T47D (cell line): ENCODE data around the gene UBA5.
A peak's percentile ranks its signal among the peaks of the same experiment; 100 is the strongest.

Source experiments
- DNase-seq, 2 experiments: peaks; one replicate each; pipeline versions ENCODE4 v3.0.0 to v3.0.0-alpha.2; 2011 to 2012; ENCODE audit warnings: low read depth in 1 of 2, low spot score in 1 of 2
- JUND ChIP-seq: IDR thresholded peaks from 2 replicates; pipeline ENCODE4 v1.6.1; 2012; ENCODE audit warnings: low read depth
- in situ Hi-C: cut with HindIII; loops from 2 replicates; pipeline ENCODE4 v1.10.0; 2016; ENCODE audit warnings: low sequenced_read_pairs, low pct_unique_long_range_greater_than_20kb

The UBA5 gene

DNA sequence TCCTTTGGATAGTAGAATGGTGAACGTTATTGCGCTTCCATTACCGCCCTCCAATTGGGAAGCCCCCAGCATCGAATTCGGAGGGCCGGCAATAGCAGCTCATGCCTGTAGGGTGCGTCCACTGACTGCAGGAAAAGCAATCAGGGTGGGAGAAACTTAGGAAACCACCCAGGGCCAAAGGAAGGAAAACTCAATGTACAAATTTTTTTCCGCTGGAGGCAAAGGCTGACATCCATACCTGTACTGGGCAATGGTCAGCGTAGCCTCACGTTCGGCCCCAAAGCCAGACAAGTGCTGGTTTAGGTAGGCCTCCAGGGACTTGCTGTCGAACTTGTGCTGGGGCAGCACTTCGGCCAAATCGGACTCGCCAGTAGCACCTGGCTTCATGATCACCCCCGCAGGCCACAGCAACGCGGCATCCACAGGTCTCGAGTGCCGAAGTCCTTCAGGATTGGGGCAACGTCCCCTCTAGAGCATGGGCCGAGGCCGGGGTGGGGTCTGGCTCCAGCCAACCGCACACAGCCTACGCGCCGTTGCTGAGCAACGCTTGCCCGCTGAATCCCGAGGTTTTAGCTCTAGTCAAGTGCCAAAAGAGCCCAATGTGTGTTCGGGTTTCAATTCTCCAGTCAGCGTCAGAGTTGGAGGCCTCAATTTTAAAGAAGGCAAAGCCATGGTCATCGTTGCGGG, 621 bp upstream of the UBA5 start, which contains the start of gene ACAD11:
TSS of gene ACAD11 (minus strand) at position 445 of the 687 bp plus-strand sequence. CDS start at position 387, 58 bp downstream.
- in situ Hi-C loops = no loop called here
- DNase-seq = peak; percentile 79 to 80
- TF ChIP-seq JUND = no peak

DNA sequence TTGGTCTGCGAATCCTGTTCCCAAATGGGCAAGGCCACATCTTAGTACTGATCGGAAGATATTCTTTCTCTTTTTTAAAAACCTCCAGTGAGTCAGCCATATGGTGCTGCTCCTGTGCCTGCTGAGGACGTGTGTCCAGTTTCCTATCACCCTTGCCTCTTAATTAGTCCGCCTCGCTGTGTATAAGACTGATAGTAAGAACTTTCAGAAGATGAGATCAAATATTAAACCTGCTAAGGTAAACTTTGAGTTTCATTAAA, 612 bp downstream of the UBA5 start:
- in situ Hi-C loops = no loop called here
- TF ChIP-seq JUND = no peak
- no peak for DNase-seq

DNA sequence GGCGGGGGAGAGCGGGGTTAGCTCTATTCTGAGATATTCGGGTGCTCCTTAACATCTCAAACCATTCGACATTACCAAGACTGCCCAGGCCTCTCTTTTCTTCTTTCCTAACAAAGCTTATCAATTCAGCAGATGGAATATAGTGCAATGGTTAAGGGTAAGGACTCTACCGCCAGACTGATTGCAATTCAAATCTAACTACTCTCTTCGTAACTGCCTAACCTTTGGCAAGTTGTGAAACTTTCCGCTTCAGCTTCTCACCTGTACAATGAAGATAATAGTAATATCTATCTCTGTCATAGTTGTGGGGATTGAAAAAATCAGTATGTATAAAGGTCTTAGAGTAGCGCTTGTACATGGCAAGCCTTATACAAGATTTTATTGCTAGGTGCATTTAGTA, 972 bp downstream of the UBA5 start:
- DNase-seq = no peak
- no peak for TF ChIP-seq JUND
- in situ Hi-C loops = no loop called here

DNA sequence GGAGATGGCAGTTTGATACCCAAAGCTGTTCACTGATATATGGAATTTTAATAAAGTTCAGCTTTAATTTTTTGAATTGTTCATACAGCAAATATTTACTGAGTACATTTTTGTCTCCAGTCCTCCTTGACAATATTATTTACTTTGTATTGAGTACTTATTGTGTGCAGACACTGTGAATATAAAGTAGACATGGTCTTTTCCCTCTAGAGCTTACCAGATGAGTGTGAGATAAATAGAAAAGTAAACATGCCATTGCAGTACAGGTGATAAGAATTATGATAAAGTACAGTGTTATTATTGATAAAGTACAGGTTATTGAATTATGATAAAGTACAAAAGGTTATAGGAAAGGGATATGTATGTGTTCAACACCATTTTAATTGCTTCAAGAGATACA, 2.1 kb downstream of the UBA5 start:
- in situ Hi-C loops = no loop called here
- DNase-seq = no peak
- TF ChIP-seq JUND = no peak

DNA sequence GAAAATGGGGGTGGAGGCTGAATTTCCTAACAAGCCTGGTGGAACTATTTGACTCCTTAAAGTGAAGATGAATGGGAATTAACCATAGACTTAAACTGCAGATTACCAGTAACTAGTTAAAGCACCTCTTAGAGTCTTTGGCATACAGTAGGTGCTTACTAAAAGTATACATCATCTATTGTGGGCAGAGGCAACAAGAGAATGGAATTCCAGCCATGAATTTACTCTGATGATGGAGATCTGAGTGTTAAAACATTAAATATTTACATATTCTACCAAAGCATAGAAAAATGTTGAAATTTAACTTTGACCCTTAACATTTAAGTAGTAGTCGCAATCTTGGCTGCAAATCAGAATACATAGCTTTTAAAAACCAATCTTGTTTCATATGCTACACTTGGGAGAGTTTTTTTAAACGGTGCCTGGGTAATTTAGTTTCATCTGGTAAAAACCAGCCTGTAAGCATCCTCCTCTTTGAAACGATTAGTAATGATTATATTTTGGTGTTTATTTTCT, 5.2 kb downstream of the UBA5 start:
- in situ Hi-C loops = no loop called here
- DNase-seq = no peak
- TF ChIP-seq JUND = no peak

DNA sequence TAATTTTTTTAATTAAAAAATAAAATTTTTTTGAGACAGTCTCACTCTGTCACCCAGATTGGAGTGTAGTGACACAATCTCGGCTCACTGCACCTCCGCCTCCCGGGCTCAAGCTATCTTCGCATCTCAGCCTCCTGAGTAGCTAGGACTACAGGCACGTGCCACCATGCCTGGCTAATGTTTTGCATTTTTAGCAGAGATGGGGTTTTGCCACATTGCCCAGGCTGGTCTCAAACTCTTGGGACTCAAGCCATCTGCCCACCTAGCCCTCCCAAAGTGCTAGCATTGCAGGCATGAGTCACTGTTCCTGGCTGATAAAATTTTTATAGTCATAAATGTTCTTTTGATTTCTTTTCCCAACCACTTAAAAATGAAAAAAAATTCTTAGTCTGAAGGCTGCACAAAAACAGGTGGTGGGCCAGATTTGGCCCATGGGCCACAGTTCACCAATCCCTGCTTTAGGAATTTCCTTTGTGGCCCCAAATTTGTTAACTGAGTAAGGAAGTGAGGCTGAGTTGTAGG, 9.2 kb downstream of the UBA5 start:
- in situ Hi-C loops = no loop called here
- DNase-seq = no peak

DNA sequence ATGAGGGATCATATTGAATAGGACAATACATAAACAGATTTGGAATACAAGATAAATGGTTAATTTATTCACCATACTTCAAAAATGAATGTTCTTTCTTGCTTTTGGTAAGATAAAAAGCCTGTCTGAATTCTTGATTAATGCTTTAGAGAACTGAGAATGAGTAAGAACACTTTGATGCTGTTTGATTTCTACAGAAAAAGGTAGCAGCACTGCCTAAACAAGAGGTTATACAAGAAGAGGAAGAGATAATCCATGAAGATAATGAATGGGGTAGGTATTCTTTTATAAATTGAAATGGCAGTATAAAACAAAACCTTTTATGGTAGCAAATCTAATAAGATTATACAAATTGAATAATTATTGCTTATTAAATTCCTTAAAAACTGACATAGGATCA, 15.3 kb downstream of the UBA5 start:
- no peak for DNase-seq
- TF ChIP-seq JUND = no peak
- in situ Hi-C loops = no loop called here

More for the DNA sequence above, 9.2 kb downstream of the UBA5 start:
- TF ChIP-seq JUND = no peak

DNA sequence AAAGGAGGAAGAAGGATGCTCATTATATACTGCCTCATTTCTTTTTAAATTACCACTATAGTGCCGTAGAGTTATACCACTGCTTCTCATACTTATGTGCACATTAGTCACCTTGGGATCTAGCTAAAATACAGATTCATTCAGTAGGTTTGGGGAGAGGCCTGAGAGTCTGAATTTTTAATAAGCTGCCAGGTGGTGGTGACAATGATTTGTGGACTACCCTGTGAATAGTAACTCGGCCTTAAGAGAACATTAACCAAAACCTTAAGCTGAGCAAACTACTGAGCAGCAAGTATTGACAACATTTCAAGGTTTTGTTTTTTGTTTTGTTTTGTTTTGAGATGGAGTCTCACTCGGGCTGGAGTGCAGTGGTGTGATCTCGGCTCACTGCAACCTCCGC, 19.8 kb downstream of the UBA5 start:
- no peak for TF ChIP-seq JUND
- DNase-seq = no peak
- in situ Hi-C loops = no loop called here

DNA sequence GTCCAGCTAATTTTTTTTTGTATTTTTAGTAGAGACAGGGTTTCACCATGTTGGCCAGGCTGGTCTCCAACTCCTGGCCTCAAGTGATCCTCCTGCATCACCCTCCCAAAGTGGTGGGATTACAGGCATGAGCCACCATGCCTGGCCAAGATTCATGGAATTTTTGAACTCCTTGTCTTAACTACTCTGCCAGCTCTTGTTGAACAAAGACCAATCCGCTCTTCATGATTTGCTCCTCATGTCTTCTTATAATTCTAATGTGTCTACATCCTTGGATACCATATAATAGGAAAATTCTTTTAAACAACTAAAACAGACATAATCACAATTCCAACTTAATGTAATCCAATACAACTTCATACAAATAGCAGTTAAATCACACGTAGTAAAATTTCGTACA, 21.3 kb downstream of the UBA5 start:
- DNase-seq = no peak
- TF ChIP-seq JUND = no peak

DNA sequence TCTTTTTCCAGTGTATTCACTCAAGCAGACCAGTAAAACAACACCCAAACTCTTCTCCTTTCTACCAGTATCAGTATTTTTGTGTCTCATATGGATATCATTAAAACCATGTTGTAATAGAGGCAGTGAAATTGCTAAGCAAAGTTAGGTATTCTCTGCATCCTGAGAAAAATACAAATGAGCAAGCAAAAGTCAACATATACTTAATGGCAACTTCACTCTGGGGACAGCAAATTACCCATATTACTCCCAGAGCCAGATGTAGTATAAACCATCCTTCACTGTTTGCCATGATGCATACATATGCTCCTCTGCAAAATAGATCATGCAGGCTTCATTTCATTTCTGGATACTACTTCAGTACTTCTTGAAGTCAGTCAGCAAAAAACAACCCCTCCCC, 22.1 kb downstream of the UBA5 start:
- DNase-seq = no peak
- in situ Hi-C loops = no loop called here
- TF ChIP-seq JUND = no peak

More for the DNA sequence above, 21.3 kb downstream of the UBA5 start:
- in situ Hi-C loops = no loop called here

DNA sequence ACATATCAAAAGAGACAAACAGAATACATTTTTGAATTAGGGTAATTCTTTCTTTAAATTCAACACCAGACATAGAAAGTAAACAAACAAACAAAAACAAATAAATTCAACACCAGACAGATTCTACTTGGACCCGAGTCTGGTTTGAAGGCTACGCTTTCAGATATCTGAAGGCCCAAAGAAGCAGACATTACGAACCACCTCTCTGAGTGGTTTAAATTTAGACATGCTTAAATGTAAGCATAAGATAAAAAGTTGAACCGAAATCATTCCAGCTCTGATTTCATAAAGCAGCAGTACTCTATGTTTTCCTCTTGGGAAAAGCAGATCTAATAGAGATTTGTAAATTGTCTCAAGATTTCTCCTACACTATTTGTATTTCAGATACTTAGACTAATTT, 29.9 kb downstream of the UBA5 start:
- in situ Hi-C loops = no loop called here
- no peak for TF ChIP-seq JUND
- DNase-seq = no peak

DNA sequence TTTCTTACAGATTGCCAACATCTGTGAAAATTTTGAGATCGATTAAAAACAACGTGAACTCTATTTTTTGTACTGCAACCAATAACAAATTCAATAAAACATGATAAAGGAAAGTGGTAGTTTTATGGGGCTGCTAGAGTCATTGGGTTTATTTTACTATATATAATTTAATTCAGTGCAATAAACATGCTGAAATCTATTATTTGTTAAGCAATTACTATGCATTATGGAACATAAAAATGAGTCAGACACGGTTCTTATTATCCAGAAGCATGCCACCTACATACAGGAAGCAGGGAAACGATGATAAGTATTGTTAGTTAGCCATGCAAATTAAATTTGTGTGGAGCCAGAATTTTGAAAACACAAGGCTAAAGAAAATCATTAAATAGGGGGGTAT, 34.9 kb downstream of the UBA5 start:
- no peak for TF ChIP-seq JUND
- in situ Hi-C loops = no loop called here

DNA sequence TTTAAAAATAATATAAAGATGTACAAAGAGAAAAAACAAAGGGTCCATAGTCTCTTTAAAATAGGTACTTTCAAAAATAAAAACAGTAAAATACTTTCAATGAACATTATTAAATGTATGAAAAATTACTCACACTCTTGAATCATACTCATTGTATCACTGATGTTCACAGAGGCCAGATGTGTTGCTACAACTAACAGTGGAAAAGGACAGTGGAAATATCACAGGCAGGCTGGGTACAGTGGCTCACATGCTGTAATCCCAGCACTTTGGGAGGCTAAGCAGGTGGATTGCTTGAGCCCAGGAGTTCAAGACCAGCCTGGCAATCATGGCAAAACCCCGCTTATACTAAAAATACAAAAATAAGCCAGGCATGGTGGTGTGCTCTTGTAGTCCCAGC, 35.3 kb downstream of the UBA5 start:
- TF ChIP-seq JUND = no peak
- DNase-seq = no peak
- in situ Hi-C loops = no loop called here

More for the DNA sequence above, 34.9 kb downstream of the UBA5 start:
- DNase-seq = no peak

DNA sequence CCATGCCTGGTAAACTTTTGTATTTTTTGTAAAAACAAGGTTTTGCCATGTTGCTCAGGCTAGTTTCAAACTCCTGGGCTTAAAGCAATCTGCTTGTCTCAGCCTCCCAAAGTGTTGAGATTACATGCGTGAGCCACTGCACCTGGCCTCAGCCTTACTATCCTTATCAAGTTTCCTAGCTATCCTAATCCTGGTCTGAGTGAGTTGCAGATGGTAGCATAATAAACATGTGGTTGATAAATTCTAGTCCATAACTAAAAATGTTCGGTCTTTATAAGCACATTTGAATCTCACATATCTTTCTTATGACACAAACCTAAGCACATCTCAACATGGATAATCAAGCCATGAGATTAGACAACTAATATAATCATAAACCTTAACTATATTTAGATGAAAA, 43.6 kb downstream of the UBA5 start:
- TF ChIP-seq JUND = no peak
- DNase-seq = no peak
- in situ Hi-C loops = no loop called here
